Keratinocyte (primary cell): Measurements from ENCODE around the gene SIRT7.

Source experiments
- CTCF ChIP-seq, 3 experiments: IDR thresholded peaks in 1 of 3; conservative IDR thresholded peaks in 1 of 3; optimal IDR thresholded peaks in 1 of 3; 2 replicates in 2 of 3; 3 replicates in 1 of 3; pipeline versions ENCODE3 to v1.5.1; 2011; ENCODE audit warnings: low read length in 3 of 3, mild to moderate bottlenecking in 3 of 3, moderate library complexity in 2 of 3, control low read depth in 1 of 3, inconsistent platforms in 1 of 3; ENCODE audit not compliant: insufficient read depth in 2 of 3; ENCODE audit errors: extremely low read depth in 1 of 3
- EZH2 ChIP-seq: IDR thresholded peaks from one replicate; pipeline ENCODE4 v1.6.1; 2012; ENCODE audit warnings: inconsistent platforms, mild to moderate bottlenecking, low read length, moderate library complexity

- no peak for TF ChIP-seq CTCF (optimal IDR thresholded peaks at IDR 0.05 in 1 of 3, IDR thresholded peaks at IDR 0.05 in 1 of 3, conservative IDR thresholded peaks at IDR 0.05 in 1 of 3; ENCODE audit: extremely low read depth in 1 of 3, insufficient read depth in 2 of 3, low read length in 3 of 3)
- TF ChIP-seq EZH2 = no peak
Observed at GRCh38 chr17:81916234-81917001, 1.6 kb downstream of the SIRT7 start.
